Panc1 (cell line): ENCODE results near the gene LIMK2. TPM values are rescaled to one million over a fixed set of nuclear protein-coding genes. Genes with fewer than 3 reads are reported as not detected.

Source experiments
- ATAC-seq: fragments of 200-7000 bp; cut with Tn5 transposase; 2 replicates; pipeline ENCODE4 v1.9.1; 2020; ENCODE audit warnings: mild to moderate bottlenecking, moderate library complexity
- BruUV-seq: library from RNA; stranded (reverse); fragments of 400-500 nt; replicated peaks from 2 replicates; lab custom pipeline; 2021; lab: Mats Ljungman, UMichigan
- CTCF ChIA-PET: fragments of 300-600 bp; sonication (Branson Sonifier 250); formaldehyde crosslinking; loops from one replicate; lab custom pipeline; 2022; ENCODE audit warnings: antibody characterized with exemption; lab: Charles Lee
- POLR2A ChIA-PET: fragments of 300-600 bp; sonication (Branson Sonifier 250); formaldehyde crosslinking; loops from one replicate; lab custom pipeline; 2022; ENCODE audit warnings: antibody characterized with exemption; lab: Charles Lee
- DNase-seq: peaks from one replicate; pipeline ENCODE4 v3.0.0-alpha.2; 2010; ENCODE audit warnings: low read depth, low spot score
- H3K27ac ChIP-seq: 2 replicates; pipeline ENCODE4 v1.5.1; 2011; ENCODE audit warnings: mild to moderate bottlenecking, low read length, inconsistent platforms
- H3K27me3 ChIP-seq: fragments of 200-500 bp; sonication (Bioruptor generic); 2 replicates; pipeline ENCODE4 v1.6.0; 2014; ENCODE audit warnings: low read length, inconsistent platforms; ENCODE audit not compliant: control insufficient read depth, insufficient read depth
- H3K36me3 ChIP-seq: fragments of 200-500 bp; sonication (Bioruptor generic); 2 replicates; pipeline ENCODE4 v1.5.1; 2014; ENCODE audit warnings: inconsistent platforms, mild to moderate bottlenecking, low read length, moderate library complexity; ENCODE audit not compliant: control insufficient read depth, insufficient read depth
- H3K4me1 ChIP-seq: 2 replicates; pipeline ENCODE4 v1.5.1; 2011; ENCODE audit warnings: inconsistent platforms, mild to moderate bottlenecking, low read length, moderate library complexity; ENCODE audit not compliant: control insufficient read depth, insufficient read depth
- H3K4me3 ChIP-seq, 2 experiments: 2 replicates each; pipeline ENCODE4 v1.5.1; 2011 to 2012; ENCODE audit warnings: low read depth in 2 of 2, low read length in 2 of 2, mild to moderate bottlenecking in 2 of 2, inconsistent platforms in 1 of 2, moderate library complexity in 1 of 2
- H3K9me3 ChIP-seq: fragments of 200-500 bp; sonication (Bioruptor generic); 2 replicates; pipeline ENCODE4 v1.5.1; 2014; ENCODE audit warnings: low read depth, mild to moderate bottlenecking, inconsistent platforms, low read length, moderate library complexity; ENCODE audit not compliant: control insufficient read depth, insufficient read depth
- CTCF ChIP-seq: fragments of 450-650 bp; IDR thresholded peaks from 2 replicates; pipeline ENCODE4 v1.5.1; 2017; ENCODE audit warnings: mild to moderate bottlenecking
- POLR2AphosphoS5 ChIP-seq: IDR thresholded peaks from 2 replicates; pipeline ENCODE4 v1.6.1; 2012; ENCODE audit warnings: mild to moderate bottlenecking, low read depth, low read length, moderate library complexity
- REST ChIP-seq, 2 experiments: IDR thresholded peaks; 2 replicates each; pipeline ENCODE4 v1.6.1; 2011 to 2012; ENCODE audit warnings: low read depth in 2 of 2, control low read depth in 1 of 2, low read length in 1 of 2, mild to moderate bottlenecking in 1 of 2, moderate library complexity in 1 of 2; ENCODE audit not compliant: insufficient read depth in 1 of 2
- SIN3A ChIP-seq: IDR thresholded peaks from 2 replicates; pipeline ENCODE4 v1.6.1; 2012; ENCODE audit warnings: low read depth, mild to moderate bottlenecking, low read length, moderate library complexity, borderline replicate concordance; ENCODE audit not compliant: insufficient read depth
- TCF7L2 ChIP-seq: IDR thresholded peaks from 2 replicates; pipeline ENCODE4 v1.6.1; 2011; ENCODE audit warnings: mild to moderate bottlenecking, low read depth, low read length, inconsistent platforms
- in situ Hi-C: cut with HindIII; loops from 2 replicates; pipeline ENCODE4 v1.10.0; 2016; ENCODE audit warnings: low sequenced_read_pairs, low pct_unique_long_range_greater_than_20kb
- intact Hi-C: fragments of 100-400 bp; cut with micrococcal nuclease; formaldehyde crosslinking; loops from one replicate; pipeline ENCODE4 v1.10.0; 2022; ENCODE audit not compliant: unreplicated experiment
- total RNA-seq: library from RNA; stranded (reverse); gene quantifications from one replicate; pipeline ENCODE4 v1.2.1, GENCODE V29; 2021; ENCODE audit not compliant: unreplicated experiment

Gene LIMK2
- total RNA-seq, 1 experiment from 2014 or later, result 12.6 TPM

- POLR2A ChIA-PET, result no interaction called here
- Histone ChIP-seq H3K4me1 (no peaks in the 10 kb centered on the region; the same call in 1 of the 2 replicates), H3K36me3 (no peaks in the 10 kb centered on the region), H3K27ac (no peak overlapping the region), H3K9me3 (no peaks in the 10 kb centered on the region), H3K27me3 (no peaks in the 10 kb centered on the region), H3K4me3 (no peak overlapping the region)
- CTCF ChIA-PET, result no interaction called here
- intact Hi-C loops (no loop called here), in situ Hi-C loops (no loop called here)
- no TSS peak for BruUV-seq
- ATAC-seq (no peak), DNase-seq (no peak)
- TF ChIP-seq TCF7L2 (no peak), CTCF (no peak), REST (IDR thresholded peaks at IDR 0.05; ENCODE audit: insufficient read depth in 1 of 2, low read depth in 2 of 2, low read length in 1 of 2) (no peak), POLR2AphosphoS5 (no peak)
Measured at GRCh38 chr22:31287818-31288495, 75.9 kb downstream of the LIMK2 start.

GRCh38 chr22:31288496-31289240, 76.6 kb downstream of the LIMK2 start:
- DNase-seq, result no peak
- H3K4me1 ChIP-seq, result no peaks in the 10 kb centered on the region; the same call in 1 of the 2 replicates
- TF ChIP-seq REST (IDR thresholded peaks at IDR 0.05; ENCODE audit: insufficient read depth in 1 of 2, low read depth in 2 of 2, low read length in 1 of 2) (no peak), POLR2AphosphoS5 (no peak), TCF7L2 (no peak), CTCF (no peak), SIN3A (no peak)
- in situ Hi-C loops (no loop called here), intact Hi-C loops (no loop called here)
- CTCF ChIA-PET, result no interaction called here
- H3K27me3 ChIP-seq, result no peaks in the 10 kb centered on the region
- no TSS peak for BruUV-seq
- H3K9me3 ChIP-seq, result no peaks in the 10 kb centered on the region
- H3K27ac ChIP-seq, result no peak overlapping the region
- POLR2A ChIA-PET, result no interaction called here
- H3K4me3 ChIP-seq, result no peak overlapping the region
- no peak for ATAC-seq
- H3K36me3 ChIP-seq, result no peaks in the 10 kb centered on the region
